Dendritic cell treated with granulocyte-macrophage colony-stimulating factor and Interleukin-4, amounts not matched to agents 40 ng/mL and 50 ng/mL, for 4 days (primary cell): ENCODE results near the gene SLC4A1.

ENCODE experiments used
- H3K27ac Mint-ChIP-seq: one replicate; pipeline ENCODE4 v1.8.0; 2022; ENCODE audit warnings: mild to moderate bottlenecking, mixed read lengths
- H3K27me3 Mint-ChIP-seq: one replicate; pipeline ENCODE4 v1.8.0; 2022; ENCODE audit warnings: mild to moderate bottlenecking, mixed read lengths
- H3K36me3 Mint-ChIP-seq: one replicate; pipeline ENCODE4 v1.8.0; 2022; ENCODE audit warnings: low read depth, mixed read lengths
- H3K4me1 Mint-ChIP-seq: one replicate; pipeline ENCODE4 v1.8.0; 2022; ENCODE audit warnings: low read depth, mixed read lengths
- H3K4me3 Mint-ChIP-seq: one replicate; pipeline ENCODE4 v1.8.0; 2022; ENCODE audit warnings: mild to moderate bottlenecking, moderate library complexity, mixed read lengths
- H3K9me3 Mint-ChIP-seq: one replicate; pipeline ENCODE4 v1.8.0; 2022; ENCODE audit warnings: mixed read lengths
- intact Hi-C: fragments of 100-400 bp; cut with micrococcal nuclease; formaldehyde crosslinking; loops from one replicate; pipeline ENCODE4 v1.15.0; 2022

The SLC4A1 gene

GRCh38 chr17:44233582-44233981 lies 34.4 kb downstream of the SLC4A1 start:
- Mint-ChIP-seq H3K27me3 (peaks cover 17% of the 10 kb centered on the region), H3K36me3 (no peaks in the 10 kb centered on the region), H3K4me3 (no peak overlapping the region), H3K4me1 (no peaks in the 10 kb centered on the region), H3K27ac (no peak overlapping the region), H3K9me3 (no peaks in the 10 kb centered on the region)
- intact Hi-C loops: no loop called here

- H3K27ac Mint-ChIP-seq: no peak overlapping the region
- H3K4me1 Mint-ChIP-seq: no peaks in the 10 kb centered on the region
- H3K27me3 Mint-ChIP-seq: peaks cover 16% of the 10 kb centered on the region
- H3K9me3 Mint-ChIP-seq: no peaks in the 10 kb centered on the region
- H3K36me3 Mint-ChIP-seq: no peaks in the 10 kb centered on the region
- H3K4me3 Mint-ChIP-seq: no peak overlapping the region
- intact Hi-C loops: no loop called here
Observed at GRCh38 chr17:44232061-44232460, 35.9 kb downstream of the SLC4A1 start.

GRCh38 chr17:44230140-44230539 lies 37.8 kb downstream of the SLC4A1 start:
- H3K36me3 Mint-ChIP-seq: no peaks in the 10 kb centered on the region
- intact Hi-C loops: no loop called here
- peaks cover 7% of the 10 kb centered on the region for H3K27me3 Mint-ChIP-seq
- H3K27ac Mint-ChIP-seq: peak overlapping the region; percentile 8
- H3K4me1 Mint-ChIP-seq: no peaks in the 10 kb centered on the region
- H3K4me3 Mint-ChIP-seq: no peak overlapping the region
- H3K9me3 Mint-ChIP-seq: no peaks in the 10 kb centered on the region

- intact Hi-C loops: no loop called here
- H3K9me3 Mint-ChIP-seq: no peaks in the 10 kb centered on the region
- no peak overlapping the region for H3K4me3 Mint-ChIP-seq
- peaks cover 12% of the 10 kb centered on the region for H3K27me3 Mint-ChIP-seq
- no peaks in the 10 kb centered on the region for H3K4me1 Mint-ChIP-seq
- H3K36me3 Mint-ChIP-seq: no peaks in the 10 kb centered on the region
- H3K27ac Mint-ChIP-seq: no peak overlapping the region
Observed at GRCh38 chr17:44229090-44229489, 38.8 kb downstream of the SLC4A1 start.

GRCh38 chr17:44223541-44224071 lies 44.3 kb downstream of the SLC4A1 start:
- intact Hi-C loops: loop anchor here (5.0 kb wide), 1 partner anchor 54 kb away; no protein-coding TSS in a partner anchor

GRCh38 chr17:44222112-44222869 lies 45.6 kb downstream of the SLC4A1 start:
- H3K4me1 Mint-ChIP-seq: peaks cover 30% of the 10 kb centered on the region
- H3K4me3 Mint-ChIP-seq: peak overlapping the region; percentile 99
- no peaks in the 10 kb centered on the region for H3K9me3 Mint-ChIP-seq
- H3K27ac Mint-ChIP-seq: peak overlapping the region; percentile 97
- H3K36me3 Mint-ChIP-seq: peaks cover 17% of the 10 kb centered on the region
- intact Hi-C loops: loop anchor here (5.0 kb wide), 1 partner anchor 55 kb away; no protein-coding TSS in a partner anchor
- peaks cover 12% of the 10 kb centered on the region for H3K27me3 Mint-ChIP-seq

More at GRCh38 chr17:44223541-44224071, 44.3 kb downstream of the SLC4A1 start:
- Mint-ChIP-seq H3K27me3 (peaks cover 12% of the 10 kb centered on the region), H3K36me3 (peaks cover 16% of the 10 kb centered on the region), H3K4me3 (no peak overlapping the region), H3K4me1 (peaks cover 20% of the 10 kb centered on the region), H3K27ac (no peak overlapping the region), H3K9me3 (no peaks in the 10 kb centered on the region)

GRCh38 chr17:44221862-44222111 lies 46.1 kb downstream of the SLC4A1 start:
- peaks cover 22% of the 10 kb centered on the region for H3K36me3 Mint-ChIP-seq
- intact Hi-C loops: loop anchor here (2.0 to 5.0 kb wide), 2 partner anchors 56 to 103 kb away; partner anchors contain the start of gene SLC25A39
- no peaks in the 10 kb centered on the region for H3K9me3 Mint-ChIP-seq
- peak overlapping the region; percentile 99 for H3K4me3 Mint-ChIP-seq
- H3K27ac Mint-ChIP-seq: peak overlapping the region; percentile 97
- peaks cover 12% of the 10 kb centered on the region for H3K27me3 Mint-ChIP-seq
- H3K4me1 Mint-ChIP-seq: peaks cover 35% of the 10 kb centered on the region

- peak overlapping the region; percentile 99 for H3K4me3 Mint-ChIP-seq
- H3K9me3 Mint-ChIP-seq: no peaks in the 10 kb centered on the region
Observed at GRCh38 chr17:44221084-44221861, 46.7 kb downstream of the SLC4A1 start.

GRCh38 chr17:44220213-44221083 lies 47.5 kb downstream of the SLC4A1 start:
- H3K4me1 Mint-ChIP-seq: peaks cover 49% of the 10 kb centered on the region
- H3K27me3 Mint-ChIP-seq: peaks cover 10% of the 10 kb centered on the region
- intact Hi-C loops: loop anchor here (2.0 to 5.0 kb wide), 2 partner anchors 57 to 104 kb away; partner anchors contain the start of gene SLC25A39
- H3K27ac Mint-ChIP-seq: peak overlapping the region; percentile 97
- no peaks in the 10 kb centered on the region for H3K9me3 Mint-ChIP-seq
- H3K4me3 Mint-ChIP-seq: peak overlapping the region; percentile 99
- peaks cover 35% of the 10 kb centered on the region for H3K36me3 Mint-ChIP-seq

More at GRCh38 chr17:44221084-44221861, 46.7 kb downstream of the SLC4A1 start:
- Mint-ChIP-seq H3K36me3 (peaks cover 27% of the 10 kb centered on the region), H3K4me1 (peaks cover 40% of the 10 kb centered on the region), H3K27ac (peak overlapping the region; percentile 97), H3K27me3 (peaks cover 12% of the 10 kb centered on the region)
- intact Hi-C loops: loop anchor here (2.0 to 5.0 kb wide), 2 partner anchors 56 to 104 kb away; partner anchors contain the start of gene SLC25A39

- Mint-ChIP-seq H3K27me3 (peaks cover 8% of the 10 kb centered on the region), H3K27ac (peak within 1 kb of the TSS; percentile 97), H3K36me3 (peaks cover 42% of the 10 kb centered on the region), H3K9me3 (peaks cover 5% of the 10 kb centered on the region), H3K4me3 (peak within 1 kb of the TSS; percentile 97), H3K4me1 (peaks cover 54% of the 10 kb centered on the region)
- intact Hi-C loops: loop anchor here (2.0 to 5.0 kb wide), 4 partner anchors 19 to 128 kb away; partner anchors contain the start of genes GRN and SLC25A39
Observed at GRCh38 chr17:44219616-44220212, 48.2 kb downstream of the SLC4A1 start, which contains the start of gene UBTF. Gene UBTF (minus strand): TSS chr17:44219675. CDS start chr17:44218229, 1,446 bp downstream.

- H3K9me3 Mint-ChIP-seq: peaks cover 10% of the 10 kb centered on the region
- H3K4me1 Mint-ChIP-seq: peaks cover 58% of the 10 kb centered on the region
- H3K27me3 Mint-ChIP-seq: peaks cover 5% of the 10 kb centered on the region
- intact Hi-C loops: loop anchor here (2.0 to 5.0 kb wide), 2 partner anchors 18 to 128 kb away; partner anchors contain the start of gene GRN
- peak overlapping the region; percentile 45 for H3K4me3 Mint-ChIP-seq
- H3K36me3 Mint-ChIP-seq: peaks cover 48% of the 10 kb centered on the region
- H3K27ac Mint-ChIP-seq: no peak overlapping the region
Observed at GRCh38 chr17:44219108-44219615, 48.8 kb downstream of the SLC4A1 start.

GRCh38 chr17:44218344-44219107 lies 49.4 kb downstream of the SLC4A1 start:
- H3K4me3 Mint-ChIP-seq: peak overlapping the region; percentile 65
- intact Hi-C loops: loop anchor here (1.0 to 5.0 kb wide), 4 partner anchors 8 to 129 kb away; partner anchors contain the start of genes GRN and TMUB2
- peaks cover 3% of the 10 kb centered on the region for H3K27me3 Mint-ChIP-seq
- peaks cover 64% of the 10 kb centered on the region for H3K4me1 Mint-ChIP-seq
- H3K27ac Mint-ChIP-seq: peak overlapping the region; percentile 66
- peaks cover 17% of the 10 kb centered on the region for H3K9me3 Mint-ChIP-seq
- H3K36me3 Mint-ChIP-seq: peaks cover 54% of the 10 kb centered on the region
